Left lobe of liver (tissue), 2 donors: ENCODE measurements around the gene LEO1. TPM values are rescaled to one million over a fixed set of nuclear protein-coding genes. Genes with fewer than 3 reads are reported as not detected.
"Not testable (repeated sequence)": the region's sequence is repeated elsewhere in the genome, so short reads cannot be mapped to it uniquely, and the experiment has no call there.

ENCODE experiments used
- ATAC-seq: fragments of 200-7000 bp; cut with Tn5 transposase; one replicate; pipeline ENCODE4 v1.9.1; 2020; ENCODE audit warnings: mild to moderate bottlenecking, moderate library complexity
- DNase-seq: peaks from one replicate; pipeline ENCODE4 v3.0.0-alpha.2; 2020; ENCODE audit warnings: low spot score
- total RNA-seq: library from RNA; stranded (reverse); gene quantifications from one replicate; pipeline ENCODE4 v1.2.1, GENCODE V29; 2021
- donor health status: DM: no; HTN: no; CAD: no; lungs with moderate emphysema.
- donor health status: DM: no; HTN: yes; CAD: no.

The LEO1 gene
- total RNA-seq, 1 donor from 2014 or later: 10.1 TPM

GRCh38 chr15:52004806-52005205 is 33.2 kb upstream of the LEO1 start:
- DNase-seq: no peak
- no peak for ATAC-seq

GRCh38 chr15:52003710-52004109 is 32.1 kb upstream of the LEO1 start:
- ATAC-seq (no peak), DNase-seq (no peak)

- not testable (repeated sequence) for ATAC-seq, DNase-seq
Measured at GRCh38 chr15:52003089-52003488, 31.5 kb upstream of the LEO1 start.

- ATAC-seq (no peak), DNase-seq (no peak)
Measured at GRCh38 chr15:52002351-52002750, 30.8 kb upstream of the LEO1 start.

- ATAC-seq (no peak), DNase-seq (no peak)
Measured at GRCh38 chr15:51992953-51993352, 21.4 kb upstream of the LEO1 start.

GRCh38 chr15:51991141-51991540 is 19.6 kb upstream of the LEO1 start:
- DNase-seq (no peak), ATAC-seq (no peak)

GRCh38 chr15:51982770-51983103 is 11.2 kb upstream of the LEO1 start:
- ATAC-seq: no peak
- no peak for DNase-seq

GRCh38 chr15:51982013-51982769 is 10.6 kb upstream of the LEO1 start:
- peak; percentile 63 for ATAC-seq
- no peak for DNase-seq

GRCh38 chr15:51973775-51974174 is 2.2 kb upstream of the LEO1 start:
- ATAC-seq (no peak), DNase-seq (no peak)

GRCh38 chr15:51973220-51973619 is 1.6 kb upstream of the LEO1 start:
- ATAC-seq (no peak), DNase-seq (no peak)

GRCh38 chr15:51971032-51971374 is 575 bp downstream of the LEO1 start:
- peak; percentile 6 for ATAC-seq

GRCh38 chr15:51970132-51970817 is 1.3 kb downstream of the LEO1 start:
- DNase-seq: no peak
- peak; percentile 28 for ATAC-seq

More at GRCh38 chr15:51971032-51971374, 575 bp downstream of the LEO1 start:
- no peak for DNase-seq

- ATAC-seq (no peak), DNase-seq (no peak)
Measured at GRCh38 chr15:51969728-51970127, 1.9 kb downstream of the LEO1 start.

- no peak for DNase-seq
Measured at GRCh38 chr15:51967583-51967982, 4.0 kb downstream of the LEO1 start.

GRCh38 chr15:51966192-51966591 is 5.4 kb downstream of the LEO1 start:
- no peak for DNase-seq

More at GRCh38 chr15:51967583-51967982, 4.0 kb downstream of the LEO1 start:
- ATAC-seq: no peak

GRCh38 chr15:51965691-51966090 is 5.9 kb downstream of the LEO1 start:
- no peak for ATAC-seq
- DNase-seq: no peak

More at GRCh38 chr15:51966192-51966591, 5.4 kb downstream of the LEO1 start:
- no peak for ATAC-seq

GRCh38 chr15:51955504-51955903 is 16.1 kb downstream of the LEO1 start:
- DNase-seq: no peak
- no peak for ATAC-seq

- ATAC-seq (peak; percentile 58), DNase-seq (no peak)
Measured at GRCh38 chr15:51952805-51953204, 18.8 kb downstream of the LEO1 start.

GRCh38 chr15:51947124-51947523 is 24.5 kb downstream of the LEO1 start:
- DNase-seq (no peak), ATAC-seq (no peak)

GRCh38 chr15:51939216-51939615 is 32.4 kb downstream of the LEO1 start:
- no peak for ATAC-seq
- no peak for DNase-seq

- DNase-seq (no peak), ATAC-seq (no peak)
Measured at GRCh38 chr15:51938286-51938685, 33.3 kb downstream of the LEO1 start.

- ATAC-seq (peak; percentile 23), DNase-seq (no peak)
Measured at GRCh38 chr15:51936105-51936478, 35.5 kb downstream of the LEO1 start.
